ENCODE results near the gene BCAS1. TPM values are rescaled to one million over a fixed set of nuclear protein-coding genes. Genes with fewer than 3 reads are reported as not detected.
A peak's percentile ranks its signal among the peaks of the same experiment; 100 is the strongest.

The BCAS1 gene
- total and polyA plus RNA-seq, 3 donors from 2014 or later = 2.4 to 8.8 (median 3.3) TPM

- DNase-seq = no peak
- 92 to 93% methylated on average over 2 of the region's 2 CpGs for WGBS, 2 donors
- H3K9me3 ChIP-seq = no peaks in the 10 kb centered on the region
- no peaks in the 10 kb centered on the region for H3K27me3 ChIP-seq
- no peak overlapping the region for H3K27ac ChIP-seq
- H3K36me3 ChIP-seq (ENCODE audit: low read depth, missing control alignments) = no peaks in the 10 kb centered on the region
- H3K4me1 ChIP-seq = peaks cover 5% of the 10 kb centered on the region
- intact Hi-C loops (cut with DNase I; ENCODE audit: low total_unique reads) = no loop called here
- H3K4me3 ChIP-seq = no peak overlapping the region
- no peak for TF ChIP-seq CTCF (IDR thresholded peaks at IDR 0.05)
- TF ChIP-seq POLR2A (IDR thresholded peaks at IDR 0.05) = no peak
Measured at GRCh38 chr20:53945478-53945877, 124.9 kb downstream of the BCAS1 start.

GRCh38 chr20:53944796-53945195 is 125.6 kb downstream of the BCAS1 start:
- Histone ChIP-seq H3K9me3 (no peaks in the 10 kb centered on the region), H3K36me3 (ENCODE audit: low read depth, missing control alignments) (no peaks in the 10 kb centered on the region), H3K4me1 (peaks cover 7% of the 10 kb centered on the region), H3K27ac (no peak overlapping the region), H3K4me3 (no peak overlapping the region), H3K27me3 (no peaks in the 10 kb centered on the region)
- 87 to 90% methylated on average over 7 of the region's 7 CpGs for WGBS, 2 donors
- intact Hi-C loops (cut with DNase I; ENCODE audit: low total_unique reads) = no loop called here
- no peak for DNase-seq
- no peak for TF ChIP-seq POLR2A (IDR thresholded peaks at IDR 0.05)

- no peaks in the 10 kb centered on the region for H3K9me3 ChIP-seq
- no peak overlapping the region for H3K27ac ChIP-seq
- peak; percentile 40 for DNase-seq
- TF ChIP-seq POLR2A (IDR thresholded peaks at IDR 0.05) (no peak), CTCF (IDR thresholded peaks at IDR 0.05) (peak in 2 of 3 experiments; percentile 59 to 75)
- intact Hi-C loops (cut with DNase I; ENCODE audit: low total_unique reads) = no loop called here
- no peaks in the 10 kb centered on the region for H3K36me3 ChIP-seq (ENCODE audit: low read depth, missing control alignments)
- H3K27me3 ChIP-seq = no peaks in the 10 kb centered on the region
- no peak overlapping the region for H3K4me3 ChIP-seq
- 26 to 33% methylated on average over 11 of the region's 11 CpGs for WGBS, 2 donors
- peaks cover 11% of the 10 kb centered on the region for H3K4me1 ChIP-seq
Measured at GRCh38 chr20:53943522-53944291, 126.7 kb downstream of the BCAS1 start.

- Histone ChIP-seq H3K27ac (no peak overlapping the region), H3K36me3 (ENCODE audit: low read depth, missing control alignments) (no peaks in the 10 kb centered on the region), H3K4me1 (peaks cover 11% of the 10 kb centered on the region), H3K9me3 (no peaks in the 10 kb centered on the region), H3K4me3 (no peak overlapping the region), H3K27me3 (no peaks in the 10 kb centered on the region)
- intact Hi-C loops (cut with DNase I; ENCODE audit: low total_unique reads) = no loop called here
- 88 to 90% methylated on average over 3 of the region's 3 CpGs for WGBS, 2 donors
- no peak for DNase-seq
- TF ChIP-seq CTCF (IDR thresholded peaks at IDR 0.05) (no peak), POLR2A (IDR thresholded peaks at IDR 0.05) (no peak)
Measured at GRCh38 chr20:53942973-53943372, 127.4 kb downstream of the BCAS1 start.

GRCh38 chr20:53942472-53942816 is 128.0 kb downstream of the BCAS1 start:
- DNase-seq = no peak
- Histone ChIP-seq H3K4me3 (no peak overlapping the region), H3K36me3 (ENCODE audit: low read depth, missing control alignments) (no peaks in the 10 kb centered on the region), H3K9me3 (no peaks in the 10 kb centered on the region), H3K4me1 (peaks cover 11% of the 10 kb centered on the region), H3K27me3 (no peaks in the 10 kb centered on the region), H3K27ac (no peak overlapping the region)
- WGBS, 2 donors = 92 to 95% methylated on average over 6 of the region's 6 CpGs
- intact Hi-C loops (cut with DNase I; ENCODE audit: low total_unique reads) = no loop called here
- TF ChIP-seq POLR2A (IDR thresholded peaks at IDR 0.05) (no peak), CTCF (IDR thresholded peaks at IDR 0.05) (no peak)
